Measurements from ENCODE around the gene FLOT2.
"Not testable (repeated sequence)": the region's sequence is repeated elsewhere in the genome, so short reads cannot be mapped to it uniquely, and the experiment has no call there.

FLOT2 gene

GRCh38 chr17:28861393-28862203, 35.9 kb downstream of the FLOT2 start:
- Histone ChIP-seq H3K9me3 (ENCODE audit: control insufficient read depth, insufficient read depth, low read length) (no peaks in the 10 kb centered on the region), H3K36me3 (ENCODE audit: insufficient read depth, low read length) (peaks cover 8% of the 10 kb centered on the region), H3K4me1 (ENCODE audit: insufficient read depth, low read length) (peaks cover 10% of the 10 kb centered on the region; the same call in 1 of the 2 replicates), H3K9ac (ENCODE audit: low read depth, low read length) (no peak overlapping the region)

- H3K9me3 ChIP-seq (ENCODE audit: control insufficient read depth, insufficient read depth, low read length): no peaks in the 10 kb centered on the region
- H3K9ac ChIP-seq (ENCODE audit: low read depth, low read length): no peak overlapping the region
- H3K4me1 ChIP-seq (ENCODE audit: insufficient read depth, low read length): peaks cover 5% of the 10 kb centered on the region; the same call in 1 of the 2 replicates
- peaks cover 8% of the 10 kb centered on the region for H3K36me3 ChIP-seq (ENCODE audit: insufficient read depth, low read length)
These were observed 37.1 kb downstream of the FLOT2 start for GRCh38 chr17:28860363-28860808.

- Histone ChIP-seq H3K36me3 (ENCODE audit: insufficient read depth, low read length) (peaks cover 8% of the 10 kb centered on the region), H3K9me3 (ENCODE audit: control insufficient read depth, insufficient read depth, low read length) (no peaks in the 10 kb centered on the region)
These were observed 38.7 kb downstream of the FLOT2 start for GRCh38 chr17:28858801-28859355.

GRCh38 chr17:28857905-28858800, 39.4 kb downstream of the FLOT2 start:
- peaks cover 8% of the 10 kb centered on the region for H3K36me3 ChIP-seq (ENCODE audit: insufficient read depth, low read length)
- no peak overlapping the region for H3K9ac ChIP-seq (ENCODE audit: low read depth, low read length)
- H3K9me3 ChIP-seq (ENCODE audit: control insufficient read depth, insufficient read depth, low read length): no peaks in the 10 kb centered on the region
- peaks cover 2% of the 10 kb centered on the region; the same call in 1 of the 2 replicates for H3K4me1 ChIP-seq (ENCODE audit: insufficient read depth, low read length)

More at GRCh38 chr17:28858801-28859355, 38.7 kb downstream of the FLOT2 start:
- peaks cover 2% of the 10 kb centered on the region; the same call in 1 of the 2 replicates for H3K4me1 ChIP-seq (ENCODE audit: insufficient read depth, low read length)
- H3K9ac ChIP-seq (ENCODE audit: low read depth, low read length): no peak overlapping the region

- peaks cover 2% of the 10 kb centered on the region; the same call in 1 of the 2 replicates for H3K4me1 ChIP-seq (ENCODE audit: insufficient read depth, low read length)
These were observed 41.4 kb downstream of the FLOT2 start for GRCh38 chr17:28856028-28856574.

GRCh38 chr17:28855336-28855679, 42.2 kb downstream of the FLOT2 start:
- Histone ChIP-seq H3K4me1 (ENCODE audit: insufficient read depth, low read length) (peaks cover 2% of the 10 kb centered on the region; the same call in 1 of the 2 replicates), H3K9ac (ENCODE audit: low read depth, low read length) (peak overlapping the region; percentile 85), H3K36me3 (ENCODE audit: insufficient read depth, low read length) (peaks cover 6% of the 10 kb centered on the region), H3K9me3 (ENCODE audit: control insufficient read depth, insufficient read depth, low read length) (no peaks in the 10 kb centered on the region)

More at GRCh38 chr17:28856028-28856574, 41.4 kb downstream of the FLOT2 start:
- Histone ChIP-seq H3K9me3 (ENCODE audit: control insufficient read depth, insufficient read depth, low read length) (no peaks in the 10 kb centered on the region), H3K36me3 (ENCODE audit: insufficient read depth, low read length) (peaks cover 8% of the 10 kb centered on the region), H3K9ac (ENCODE audit: low read depth, low read length) (no peak overlapping the region)

GRCh38 chr17:28854457-28855335, 42.8 kb downstream of the FLOT2 start, which contains the start of gene ERAL1:
TSS of gene ERAL1 (plus strand) at chr17:28855016. CDS start at chr17:28855035, 19 bp downstream.
- Histone ChIP-seq H3K36me3 (ENCODE audit: insufficient read depth, low read length) (0 out of 2 replicates have a peak, but pooled peaks cover 3% of the 10 kb centered on the region), H3K4me1 (ENCODE audit: insufficient read depth, low read length) (peaks cover 2% of the 10 kb centered on the region; the same call in 1 of the 2 replicates), H3K9me3 (ENCODE audit: control insufficient read depth, insufficient read depth, low read length) (no peaks in the 10 kb centered on the region), H3K9ac (ENCODE audit: low read depth, low read length) (peak within 1 kb of the TSS; percentile 85)

- peaks cover 2% of the 10 kb centered on the region; the same call in 1 of the 2 replicates for H3K4me1 ChIP-seq (ENCODE audit: insufficient read depth, low read length)
- no peaks in the 10 kb centered on the region for H3K9me3 ChIP-seq (ENCODE audit: control insufficient read depth, insufficient read depth, low read length)
- H3K36me3 ChIP-seq (ENCODE audit: insufficient read depth, low read length): no peaks in the 10 kb centered on the region
These were observed 44.2 kb downstream of the FLOT2 start for GRCh38 chr17:28853295-28853694.

GRCh38 chr17:28849281-28849680, 48.3 kb downstream of the FLOT2 start:
- Histone ChIP-seq H3K9ac (ENCODE audit: low read depth, low read length) (no peak overlapping the region), H3K9me3 (ENCODE audit: control insufficient read depth, insufficient read depth, low read length) (no peaks in the 10 kb centered on the region), H3K4me1 (ENCODE audit: insufficient read depth, low read length) (peaks cover 2% of the 10 kb centered on the region; the same call in 1 of the 2 replicates), H3K36me3 (ENCODE audit: insufficient read depth, low read length) (no peaks in the 10 kb centered on the region)

More at GRCh38 chr17:28853295-28853694, 44.2 kb downstream of the FLOT2 start:
- H3K9ac ChIP-seq (ENCODE audit: low read depth, low read length): no peak overlapping the region

GRCh38 chr17:28848667-28849066, 48.9 kb downstream of the FLOT2 start:
- H3K9me3 ChIP-seq (ENCODE audit: control insufficient read depth, insufficient read depth, low read length); H3K9ac ChIP-seq (ENCODE audit: low read depth, low read length); H3K36me3 ChIP-seq (ENCODE audit: insufficient read depth, low read length); H3K4me1 ChIP-seq (ENCODE audit: insufficient read depth, low read length): not testable (repeated sequence)

GRCh38 chr17:28846699-28847098, 50.8 kb downstream of the FLOT2 start:
- not testable (repeated sequence) for H3K9me3 ChIP-seq (ENCODE audit: control insufficient read depth, insufficient read depth, low read length); H3K4me1 ChIP-seq (ENCODE audit: insufficient read depth, low read length); H3K36me3 ChIP-seq (ENCODE audit: insufficient read depth, low read length); H3K9ac ChIP-seq (ENCODE audit: low read depth, low read length)

GRCh38 chr17:28846231-28846630, 51.3 kb downstream of the FLOT2 start:
- H3K36me3 ChIP-seq (ENCODE audit: insufficient read depth, low read length): no peaks in the 10 kb centered on the region

GRCh38 chr17:28843816-28844148, 53.8 kb downstream of the FLOT2 start:
- H3K9me3 ChIP-seq (ENCODE audit: control insufficient read depth, insufficient read depth, low read length): no peaks in the 10 kb centered on the region
- H3K36me3 ChIP-seq (ENCODE audit: insufficient read depth, low read length): no peaks in the 10 kb centered on the region
- H3K4me1 ChIP-seq (ENCODE audit: insufficient read depth, low read length): no peaks in the 10 kb centered on the region
- H3K9ac ChIP-seq (ENCODE audit: low read depth, low read length): no peak overlapping the region

More at GRCh38 chr17:28846231-28846630, 51.3 kb downstream of the FLOT2 start:
- H3K9ac ChIP-seq (ENCODE audit: low read depth, low read length): no peak overlapping the region
- H3K4me1 ChIP-seq (ENCODE audit: insufficient read depth, low read length): no peaks in the 10 kb centered on the region
- no peaks in the 10 kb centered on the region for H3K9me3 ChIP-seq (ENCODE audit: control insufficient read depth, insufficient read depth, low read length)

Data from ES-I3 (cell line).